Common myeloid progenitor, CD34-positive (primary cell): Measurements from ENCODE around the gene CSNK1A1.

Experiments
- CTCF ChIA-PET: fragments of 350-600 bp; sonication (Branson Sonifier 250); formaldehyde crosslinking; loops from one replicate; lab custom pipeline; 2021; ENCODE audit warnings: antibody characterized with exemption; lab: Charles Lee
- POLR2A ChIA-PET: fragments of 350-600 bp; sonication (Branson Sonifier 250); formaldehyde crosslinking; loops from one replicate; lab custom pipeline; 2021; ENCODE audit warnings: antibody characterized with exemption; lab: Charles Lee
- DNase-seq, 3 donors: peaks; one replicate each; pipeline versions ENCODE4 v3.0.0 to v3.0.0-alpha.2; 2013
- H3K27ac ChIP-seq, 2 experiments: 1 replicate in 1 of 2; 2 replicates in 1 of 2; pipeline ENCODE4 v1.7.0; 2013; ENCODE audit warnings: inconsistent platforms in 2 of 2, low read length in 2 of 2, mild to moderate bottlenecking in 2 of 2, low read depth in 1 of 2, moderate library complexity in 1 of 2; ENCODE audit not compliant: severe bottlenecking in 2 of 2, insufficient read depth in 1 of 2, poor library complexity in 1 of 2
- H3K27me3 ChIP-seq, 5 experiments: replicated peaks in 2 of 5; 1 replicate in 3 of 5; 2 replicates in 2 of 5; pipeline versions ENCODE4 v1.6.1 to v1.7.0; 2013; ENCODE audit warnings: low read length in 4 of 5, mild to moderate bottlenecking in 2 of 5, moderate library complexity in 2 of 5, inconsistent platforms in 1 of 5; ENCODE audit not compliant: insufficient read depth in 5 of 5, control insufficient read depth in 4 of 5
- H3K36me3 ChIP-seq, 4 experiments: 1 replicate in 2 of 4; 2 replicates in 2 of 4; pipeline versions ENCODE4 v1.6.1 to v1.7.0; 2013; ENCODE audit warnings: low read length in 3 of 4, control low read depth in 1 of 4, mild to moderate bottlenecking in 1 of 4; ENCODE audit not compliant: control insufficient read depth in 4 of 4, insufficient read depth in 4 of 4
- H3K4me1 ChIP-seq, 4 experiments: 1 replicate in 3 of 4; 2 replicates in 1 of 4; pipeline versions ENCODE4 v1.6.1 to v1.7.1; 2013; ENCODE audit warnings: low read length in 3 of 4, mild to moderate bottlenecking in 3 of 4, control low read depth in 1 of 4, inconsistent platforms in 1 of 4, moderate library complexity in 1 of 4; ENCODE audit not compliant: control insufficient read depth in 4 of 4, insufficient read depth in 4 of 4; ENCODE audit errors: control extremely low read depth in 1 of 4
- H3K4me3 ChIP-seq, 7 experiments: 1 replicate in 4 of 7; 2 replicates in 3 of 7; pipeline versions ENCODE4 v1.5.1 to v1.7.0; 2013; ENCODE audit warnings: mild to moderate bottlenecking in 7 of 7, low read length in 6 of 7, moderate library complexity in 6 of 7, inconsistent platforms in 2 of 7, low read depth in 2 of 7, control low read depth in 1 of 7; ENCODE audit not compliant: insufficient read depth in 4 of 7, control insufficient read depth in 1 of 7; ENCODE audit errors: extremely low read depth in 1 of 7
- H3K9me3 ChIP-seq, 5 experiments: 1 replicate in 4 of 5; 2 replicates in 1 of 5; pipeline versions ENCODE4 v1.6.1 to v1.7.1; 2013; ENCODE audit warnings: low read length in 4 of 5, mild to moderate bottlenecking in 2 of 5, inconsistent platforms in 1 of 5, low read depth in 1 of 5, moderate library complexity in 1 of 5; ENCODE audit not compliant: control insufficient read depth in 4 of 5, insufficient read depth in 2 of 5; ENCODE audit errors: control extremely low read depth in 1 of 5
- WGBS: methylation state at CpG from one replicate; pipeline ENCODE4 v1.1.5; 2013; ENCODE audit not compliant: insufficient coverage; 5-methylcytosine and 5-hydroxymethylcytosine counted together

The CSNK1A1 gene

DNA sequence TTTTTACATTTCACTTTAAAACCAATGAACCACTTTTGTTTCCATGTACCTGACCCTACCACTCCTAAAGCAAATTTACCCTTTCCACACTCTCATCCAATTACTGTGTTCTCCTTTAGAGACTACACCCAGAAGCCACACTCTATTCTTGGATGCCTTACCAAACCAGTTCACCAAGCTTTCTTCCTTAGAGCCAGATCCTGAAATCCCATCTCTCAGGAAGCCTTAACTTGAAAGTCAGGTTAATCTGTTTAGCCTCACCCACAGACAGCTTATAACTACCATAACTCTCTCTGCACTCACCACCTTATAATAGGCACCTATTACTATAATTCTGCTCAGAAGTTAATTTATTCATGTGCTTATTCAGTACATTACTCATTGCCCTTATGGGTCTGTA lies 4.3 kb downstream of the CSNK1A1 start:
- Histone ChIP-seq H3K4me1 (peaks cover 17 to 62% (median 43%) of the 10 kb centered on the region in 4 experiments), H3K9me3 (no peaks in the 10 kb centered on the region), H3K4me3 (peak overlapping the region in 1 of 7 experiments; percentile 17), H3K36me3 (peaks cover 0 to 54% (median 28%) of the 10 kb centered on the region in 4 experiments), H3K27ac (peak overlapping the region in 1 of 2 experiments; percentile 2), H3K27me3 (no peaks in the 10 kb centered on the region)
- DNase-seq = no peak
- POLR2A ChIA-PET = no interaction called here
- CTCF ChIA-PET = interaction anchor here (1.5 kb wide), 1 partner anchor 13 kb away, joined by 4 read pairs; no protein-coding TSS in a partner anchor

DNA sequence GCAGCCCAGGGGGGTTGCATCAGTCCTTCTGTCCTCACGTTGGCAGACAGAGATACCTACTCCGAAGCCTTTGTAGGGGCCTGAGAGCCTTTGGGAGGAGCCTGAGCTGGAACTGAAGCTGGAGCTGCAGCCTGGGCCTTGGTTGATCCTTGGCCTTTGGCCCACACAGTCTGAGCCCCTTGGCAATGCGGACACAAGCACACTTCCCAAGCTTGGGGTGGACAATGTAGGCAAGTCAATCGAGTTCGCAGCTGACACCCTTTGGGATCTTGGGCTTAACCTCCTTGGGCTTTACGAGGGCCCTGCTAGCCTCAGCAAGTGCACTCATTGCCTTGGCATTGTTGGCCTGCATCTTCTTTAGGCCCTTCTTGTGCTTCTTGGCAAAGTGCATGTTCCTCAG lies 5.9 kb downstream of the CSNK1A1 start:
- ChIA-PET POLR2A (interaction anchor here (0.6 kb wide), 1 partner anchor 1153 kb away, joined by 3 read pairs; no protein-coding TSS in a partner anchor), CTCF (interaction anchor here (0.6 to 1.7 kb wide), 4 partner anchors 10 to 308 kb away, joined by 3 to 6 read pairs (median 3); no protein-coding TSS in a partner anchor)
- H3K27ac ChIP-seq = no peak overlapping the region
- DNase-seq = no peak
- no peaks in the 10 kb centered on the region for H3K9me3 ChIP-seq
- no peak overlapping the region for H3K4me3 ChIP-seq
- WGBS = 94% methylated on average over 4 of the region's 6 CpGs
- peaks cover 2 to 64% (median 29%) of the 10 kb centered on the region in 4 experiments for H3K36me3 ChIP-seq
- H3K4me1 ChIP-seq = peaks cover 17 to 54% (median 41%) of the 10 kb centered on the region in 4 experiments
- H3K27me3 ChIP-seq = no peaks in the 10 kb centered on the region

DNA sequence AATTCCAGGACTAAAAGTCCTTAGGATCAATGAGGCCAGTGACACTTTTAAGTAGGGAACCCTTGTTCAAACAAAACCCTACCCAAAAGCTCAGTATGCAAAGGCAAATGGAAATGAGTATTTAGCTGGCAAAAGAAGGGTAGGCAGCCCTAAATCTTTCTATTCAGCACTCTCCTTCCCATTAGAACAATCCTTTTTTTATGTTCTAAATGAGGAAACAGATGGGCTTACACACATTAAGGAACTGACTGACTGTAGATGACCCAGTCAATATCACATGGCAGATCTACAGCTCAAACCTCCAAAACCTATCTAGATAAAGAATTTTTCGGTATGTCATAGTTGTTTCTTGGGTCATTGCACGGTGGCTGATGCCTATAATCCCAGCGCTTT lies 7.2 kb downstream of the CSNK1A1 start:
- Histone ChIP-seq H3K4me3 (peak overlapping the region in 1 of 7 experiments; percentile 33), H3K27ac (peak overlapping the region; percentile 9 to 21), H3K9me3 (no peaks in the 10 kb centered on the region), H3K36me3 (peaks cover 4 to 59% (median 29%) of the 10 kb centered on the region in 4 experiments), H3K4me1 (peaks cover 13 to 46% (median 34%) of the 10 kb centered on the region in 4 experiments), H3K27me3 (no peaks in the 10 kb centered on the region)
- peak in 2 of 3 donors; percentile 80 to 88 for DNase-seq
- WGBS = no CpG with 5 or more reads among the region's 3 CpGs
- POLR2A ChIA-PET = interaction anchor here (1.0 to 1.5 kb wide), 2 partner anchors 16 to 20 kb away, joined by 4 to 5 read pairs; no protein-coding TSS in a partner anchor
- CTCF ChIA-PET = interaction anchor here (0.6 to 2.1 kb wide), 11 partner anchors 8 to 236 kb away, joined by 3 to 9 read pairs (median 5); no protein-coding TSS in a partner anchor

DNA sequence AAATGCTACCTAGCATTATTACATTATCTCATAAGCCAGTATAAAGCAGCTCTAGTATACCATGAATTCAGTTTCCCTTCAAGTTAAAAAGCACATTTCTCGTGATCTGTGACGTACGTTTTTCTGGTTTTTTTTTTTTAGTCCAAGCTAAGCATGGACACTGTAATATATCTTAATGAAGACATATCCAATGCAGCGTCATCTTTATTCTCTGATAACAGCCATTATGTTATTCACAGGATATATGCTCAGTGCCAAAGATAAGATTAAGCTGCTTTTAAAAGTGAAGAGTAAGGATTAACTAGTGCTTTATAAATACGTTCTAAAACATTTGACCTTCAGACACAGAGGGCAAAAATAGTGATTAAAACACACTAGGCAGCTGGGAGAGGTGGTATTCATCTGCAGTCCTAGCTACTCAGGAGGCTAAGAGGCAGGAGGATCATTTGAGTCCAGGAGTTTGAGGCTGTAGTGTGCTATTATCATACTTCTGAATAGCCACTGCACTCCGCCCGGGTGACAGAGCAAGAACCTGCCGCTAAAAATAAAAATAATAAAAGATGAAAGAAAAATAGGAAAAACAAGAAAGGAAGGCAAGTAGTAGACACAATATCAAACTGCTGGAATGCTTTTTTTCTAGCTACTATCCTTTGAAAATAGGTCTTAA lies 7.7 kb downstream of the CSNK1A1 start:
- H3K4me3 ChIP-seq = peak overlapping the region in 1 of 7 experiments; percentile 28
- WGBS = 100% methylated on average over 3 of the region's 8 CpGs
- H3K27me3 ChIP-seq = no peaks in the 10 kb centered on the region
- H3K4me1 ChIP-seq = peaks cover 9 to 44% (median 29%) of the 10 kb centered on the region in 4 experiments
- CTCF ChIA-PET = interaction anchor here (1.1 to 2.1 kb wide), 8 partner anchors 14 to 109 kb away, joined by 3 to 9 read pairs (median 5); no protein-coding TSS in a partner anchor
- no peaks in the 10 kb centered on the region for H3K9me3 ChIP-seq
- POLR2A ChIA-PET = interaction anchor here (0.7 to 1.5 kb wide), 3 partner anchors 14 to 20 kb away, joined by 3 to 5 read pairs (median 4); no protein-coding TSS in a partner anchor
- peak overlapping the region; percentile 9 to 21 for H3K27ac ChIP-seq
- DNase-seq = peak in 1 of 3 donors; percentile 48
- H3K36me3 ChIP-seq = peaks cover 6 to 54% (median 29%) of the 10 kb centered on the region in 4 experiments

DNA sequence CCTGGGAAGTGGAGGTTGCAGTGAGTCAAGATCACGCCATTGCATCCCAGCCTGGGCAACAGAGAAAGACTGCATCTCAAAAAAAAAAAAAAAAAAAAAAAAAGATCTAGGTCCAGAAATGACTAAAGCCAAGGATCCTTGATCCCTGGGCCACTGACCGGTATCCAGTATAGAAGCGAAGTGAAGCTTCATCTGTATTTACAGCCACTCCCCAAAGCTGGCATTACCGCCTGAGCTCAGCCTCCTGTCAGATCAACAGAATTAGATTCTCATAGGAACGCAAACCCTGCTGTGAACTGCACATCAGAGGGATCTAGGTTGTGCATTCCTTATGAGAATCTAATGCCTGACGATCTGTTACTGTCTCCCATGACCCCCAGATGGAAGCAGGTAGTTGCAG lies 9.3 kb downstream of the CSNK1A1 start:
- ChIA-PET POLR2A (interaction anchor here (0.6 to 0.7 kb wide), 2 partner anchors 17 to 1967 kb away, joined by 3 to 4 read pairs; no protein-coding TSS in a partner anchor), CTCF (interaction anchor here (0.8 to 1.3 kb wide), 4 partner anchors 8 to 24 kb away, joined by 3 read pairs; no protein-coding TSS in a partner anchor)
- Histone ChIP-seq H3K27me3 (no peaks in the 10 kb centered on the region), H3K9me3 (no peaks in the 10 kb centered on the region), H3K36me3 (peaks cover 13 to 60% (median 28%) of the 10 kb centered on the region in 4 experiments), H3K4me3 (no peak overlapping the region), H3K4me1 (peaks cover 7 to 30% (median 18%) of the 10 kb centered on the region in 4 experiments), H3K27ac (no peak overlapping the region)
- no peak for DNase-seq
- 100% methylated on average over 3 of the region's 6 CpGs for whole genome bisulfite sequencing

DNA sequence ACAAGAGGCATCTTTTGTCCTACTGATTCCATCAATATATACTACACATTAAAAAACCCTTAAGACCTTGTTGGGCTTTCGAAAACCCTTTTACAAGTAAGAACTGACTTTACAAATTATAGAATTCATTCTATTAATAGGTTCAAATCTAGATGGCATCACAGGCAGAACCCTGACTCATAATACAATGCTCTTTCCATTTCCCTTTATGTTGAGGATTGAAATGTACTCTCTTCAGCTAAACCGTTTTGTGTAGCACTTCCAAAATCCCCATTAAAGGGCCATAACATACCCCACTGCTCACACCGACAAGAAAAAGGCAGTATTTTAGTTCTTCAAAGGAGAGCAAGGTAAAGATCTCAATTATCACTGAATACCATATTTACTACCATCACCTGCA lies 11.2 kb downstream of the CSNK1A1 start:
- ChIA-PET CTCF (interaction anchor here (2.8 kb wide), 1 partner anchor 12 kb away, joined by 9 read pairs; no protein-coding TSS in a partner anchor), POLR2A (no interaction called here)
- WGBS = 100% methylated on average over 2 of the region's 3 CpGs
- Histone ChIP-seq H3K27ac (no peak overlapping the region), H3K4me3 (no peak overlapping the region), H3K27me3 (no peaks in the 10 kb centered on the region), H3K9me3 (no peaks in the 10 kb centered on the region), H3K36me3 (peaks cover 13 to 58% (median 25%) of the 10 kb centered on the region in 4 experiments), H3K4me1 (peaks cover 5 to 20% (median 15%) of the 10 kb centered on the region in 4 experiments)
- no peak for DNase-seq
